ENCODE data around the gene MAGI1.

Gene MAGI1

GRCh38 chr3:65712140-65712539 is 326.6 kb downstream of the MAGI1 start:
- no peak for DNase-seq (ENCODE audit: low read depth)

DNA sequence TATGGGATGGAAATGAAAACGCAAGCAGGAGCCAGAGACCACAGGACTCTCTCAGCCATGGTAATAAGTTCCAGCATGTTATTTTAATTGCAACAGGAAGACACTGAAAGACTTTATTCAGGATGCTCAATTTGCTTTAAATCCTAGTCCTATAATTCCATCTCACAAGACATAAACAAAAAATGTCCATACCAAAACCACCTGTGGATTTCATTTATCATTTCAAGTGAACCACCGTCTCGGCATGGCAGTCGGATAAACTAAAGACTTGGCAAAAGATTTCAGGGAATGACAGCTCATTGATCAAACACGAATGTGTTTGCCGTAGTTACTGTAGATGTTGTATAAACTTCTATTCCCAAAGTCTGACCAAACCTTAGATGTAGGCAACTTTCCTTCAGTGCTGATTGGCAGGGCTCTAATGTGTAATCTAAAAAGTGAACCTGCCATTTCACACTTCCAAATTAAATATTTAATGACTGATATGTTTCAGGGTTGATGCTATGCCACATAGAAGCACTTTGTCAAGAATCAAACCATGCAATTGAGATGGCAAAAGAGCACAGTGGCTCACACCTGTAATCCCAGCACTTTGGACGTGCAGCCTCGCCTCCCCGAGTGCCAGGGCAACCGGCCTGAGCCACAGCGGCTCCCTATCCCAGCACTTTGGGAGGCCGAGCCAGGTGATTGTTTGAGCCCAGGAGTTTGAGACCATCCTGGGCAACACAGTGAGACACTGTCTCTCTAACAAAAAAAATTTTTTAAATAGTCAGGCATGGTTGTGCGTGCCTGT is 331.7 kb downstream of the MAGI1 start:
- no peak for DNase-seq (ENCODE audit: low read depth)

- no peak for DNase-seq (ENCODE audit: low read depth)
Measured at GRCh38 chr3:65706301-65706700, 332.4 kb downstream of the MAGI1 start.

DNA sequence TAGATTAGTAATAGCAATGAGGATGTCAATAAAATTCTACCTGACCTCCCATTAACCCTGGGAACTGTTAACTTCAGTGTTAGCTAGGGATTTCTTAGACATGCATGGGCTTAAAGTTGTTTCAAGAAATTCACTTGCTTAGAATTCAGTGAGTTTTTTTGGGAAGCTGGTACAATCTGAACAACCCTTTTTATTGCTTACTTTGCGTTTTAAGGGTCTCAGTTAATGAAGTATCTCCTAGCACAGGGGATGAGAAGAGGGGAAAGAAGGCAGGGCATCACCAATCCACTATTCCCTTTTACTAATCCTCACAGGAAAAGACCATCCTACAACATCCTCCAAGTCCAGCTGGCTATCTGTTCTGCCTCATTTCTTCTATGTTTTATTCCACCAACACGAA is 334.9 kb downstream of the MAGI1 start:
- DNase-seq (ENCODE audit: low read depth) = no peak

DNA sequence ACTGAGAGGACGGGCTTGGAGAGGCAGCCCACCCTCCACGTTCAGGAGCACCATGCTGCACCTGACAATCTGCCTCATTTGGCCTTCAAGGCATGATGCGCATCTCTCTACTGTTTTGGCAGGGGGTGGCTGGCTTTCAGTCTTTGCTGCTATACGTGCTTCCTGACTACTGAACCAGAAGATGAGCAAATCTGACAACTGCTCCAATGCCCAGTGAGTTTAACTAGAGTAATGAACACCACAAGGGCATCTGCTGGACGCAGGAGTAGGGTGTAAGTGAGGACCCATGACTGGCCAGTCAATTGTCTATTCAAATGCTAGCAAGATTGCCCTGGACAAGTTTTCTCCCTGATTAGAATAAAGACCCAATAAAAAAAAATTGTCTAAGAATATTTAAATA is 335.7 kb downstream of the MAGI1 start:
- no peak for DNase-seq (ENCODE audit: low read depth)

DNA sequence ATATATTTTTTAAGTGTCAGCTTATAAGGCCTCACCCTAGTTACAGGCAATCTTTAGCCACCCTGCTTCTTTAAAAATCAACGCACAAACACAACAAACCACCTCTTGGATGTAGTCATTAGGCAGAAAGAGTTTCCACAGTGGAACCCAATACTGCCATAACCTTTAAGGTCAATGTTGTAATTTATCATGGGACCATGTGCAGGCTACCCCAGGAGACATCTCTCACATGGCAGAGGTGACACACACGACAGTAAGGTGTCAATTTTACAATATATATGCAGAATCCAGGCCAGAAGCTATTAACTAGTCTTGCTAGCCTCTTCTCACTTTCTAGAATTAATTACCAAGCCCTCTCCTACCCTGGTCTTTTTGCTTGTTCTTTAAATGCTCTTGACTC is 336.5 kb downstream of the MAGI1 start:
- no peak for DNase-seq (ENCODE audit: low read depth)

- DNase-seq (ENCODE audit: low read depth) = no peak
Measured at GRCh38 chr3:65701516-65701915, 337.2 kb downstream of the MAGI1 start.

GRCh38 chr3:65689436-65689835 is 349.3 kb downstream of the MAGI1 start:
- DNase-seq (ENCODE audit: low read depth) = no peak

DNA sequence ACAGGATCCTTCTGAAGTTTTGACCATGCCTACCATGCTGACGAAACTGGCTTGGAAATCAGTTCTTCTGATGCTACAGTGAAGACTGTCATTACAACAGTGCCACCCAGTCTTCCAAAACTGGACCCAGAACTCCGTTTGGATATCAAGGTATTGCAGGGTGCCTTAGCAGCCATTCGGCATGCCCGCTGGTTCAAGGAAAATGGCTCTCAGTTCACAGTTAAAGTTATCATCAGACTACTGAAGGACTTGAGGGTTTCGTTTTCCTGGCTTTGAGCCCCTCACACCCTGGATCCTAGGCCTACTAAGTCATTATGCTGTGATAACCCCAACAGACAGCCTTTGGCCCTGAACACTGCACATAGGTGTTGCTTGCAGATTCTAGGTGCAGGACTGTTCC is 351.0 kb downstream of the MAGI1 start:
- DNase-seq (ENCODE audit: low read depth) = no peak

DNA sequence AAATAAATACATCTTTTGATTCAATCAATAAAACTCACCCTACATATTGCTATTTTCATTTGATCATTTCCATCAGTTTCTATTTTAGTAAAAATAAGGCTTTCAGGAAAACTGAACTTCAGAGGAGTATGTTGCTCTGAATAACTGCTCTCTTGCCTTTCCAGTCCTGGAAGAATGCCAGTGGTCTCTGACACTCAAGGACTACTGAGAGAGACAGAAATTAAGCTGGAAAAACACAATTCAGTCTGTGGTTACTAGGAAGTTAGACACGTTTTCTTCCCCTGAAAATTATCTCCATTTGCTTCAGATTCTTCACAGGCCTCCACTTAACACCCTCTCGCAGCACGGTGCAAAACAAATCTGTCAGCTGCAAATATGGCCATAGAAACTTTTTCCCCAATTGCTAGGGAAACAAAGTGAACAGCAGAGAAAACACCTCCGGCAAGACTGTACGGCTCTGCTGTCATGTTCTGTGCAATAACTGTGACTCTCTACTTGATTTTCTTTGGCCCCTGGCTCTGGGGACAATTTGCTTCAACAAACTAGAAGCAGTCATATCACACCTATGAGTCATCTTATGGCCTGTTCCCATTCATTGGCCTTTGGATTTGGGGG is 353.0 kb downstream of the MAGI1 start:
- DNase-seq (ENCODE audit: low read depth) = no peak

DNA sequence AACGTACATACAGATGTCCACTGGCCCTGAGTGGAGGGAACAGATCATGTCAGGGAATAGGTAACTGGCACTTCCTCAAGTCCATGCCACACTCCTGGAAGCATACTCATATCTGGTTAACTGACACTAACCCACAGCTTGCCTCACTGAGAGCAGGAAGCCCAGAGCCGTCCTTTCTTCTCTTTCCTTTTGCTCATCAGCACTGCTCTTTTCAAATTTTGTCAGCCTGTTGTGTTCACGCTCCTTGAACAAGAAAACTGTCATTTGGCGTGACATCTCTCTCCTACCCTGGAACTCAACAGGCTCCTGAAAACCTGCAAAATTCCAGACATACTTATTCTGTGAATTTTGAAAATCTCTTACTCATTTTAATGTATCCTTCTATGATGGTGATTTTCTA is 360.2 kb downstream of the MAGI1 start:
- DNase-seq (ENCODE audit: low read depth) = no peak

DNA sequence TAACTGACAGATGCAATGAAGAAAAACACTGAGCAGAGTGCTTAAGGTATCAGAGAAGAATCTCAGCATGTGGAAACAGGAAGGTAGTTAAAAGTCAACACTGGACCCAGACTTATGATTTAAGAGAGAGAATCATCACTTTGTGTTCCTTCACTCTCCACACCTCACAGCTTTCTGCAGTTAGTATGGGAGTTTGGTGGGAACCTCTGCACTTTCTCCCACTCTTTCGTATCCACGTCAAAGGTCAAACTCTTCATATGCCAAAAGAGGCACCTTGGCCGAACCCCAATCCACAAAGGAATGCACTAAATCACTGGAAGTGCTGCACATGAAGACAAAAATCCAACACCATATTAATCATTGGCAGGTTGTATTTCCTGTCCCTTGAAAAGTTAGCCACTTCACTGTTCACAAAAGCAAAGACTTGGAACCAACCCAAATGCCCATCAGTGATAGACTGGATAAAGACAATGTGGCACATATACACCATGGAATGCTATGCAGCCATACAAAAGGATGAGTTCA is 361.2 kb downstream of the MAGI1 start:
- DNase-seq (ENCODE audit: low read depth) = no peak

DNA sequence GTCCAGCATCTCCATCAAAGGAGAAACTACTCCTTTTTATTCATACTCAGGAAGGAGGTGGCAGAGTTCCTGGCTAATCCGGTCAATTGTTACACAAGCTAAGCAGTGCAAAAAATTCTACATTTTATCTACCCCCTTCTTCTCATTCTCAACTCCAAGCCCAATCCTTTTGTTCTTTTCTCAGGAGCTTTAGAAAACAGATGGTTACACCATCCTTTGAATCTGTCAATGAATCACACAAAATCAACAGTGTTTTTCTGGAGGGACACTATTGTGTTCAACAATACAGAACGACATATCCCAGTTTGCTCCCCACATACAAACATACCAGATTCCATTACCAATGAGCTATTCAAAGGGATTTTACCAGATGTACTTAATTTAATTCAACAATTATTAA is 362.1 kb downstream of the MAGI1 start:
- no peak for DNase-seq (ENCODE audit: low read depth)

DNA sequence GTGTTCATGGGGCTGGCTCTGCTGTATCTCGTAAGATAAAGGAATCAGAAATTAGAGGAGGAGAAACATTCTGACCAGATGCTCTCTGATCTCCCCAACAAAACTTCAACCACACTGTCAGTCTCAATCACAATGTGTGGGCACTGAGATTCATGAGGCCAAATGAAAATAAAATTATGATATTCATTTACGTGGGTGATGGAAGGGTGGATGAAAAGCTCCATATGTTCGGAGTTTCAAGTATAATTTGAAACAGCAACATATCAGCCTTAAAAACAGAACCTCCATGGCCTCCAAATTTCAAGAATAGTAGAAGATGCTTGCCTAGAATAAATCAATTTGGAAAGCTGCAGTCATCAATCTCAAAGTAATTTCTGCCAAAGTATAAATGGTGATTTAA is 363.7 kb downstream of the MAGI1 start:
- no peak for DNase-seq (ENCODE audit: low read depth)

- DNase-seq (ENCODE audit: low read depth) = no peak
Measured at GRCh38 chr3:65674226-65674625, 364.5 kb downstream of the MAGI1 start.

DNA sequence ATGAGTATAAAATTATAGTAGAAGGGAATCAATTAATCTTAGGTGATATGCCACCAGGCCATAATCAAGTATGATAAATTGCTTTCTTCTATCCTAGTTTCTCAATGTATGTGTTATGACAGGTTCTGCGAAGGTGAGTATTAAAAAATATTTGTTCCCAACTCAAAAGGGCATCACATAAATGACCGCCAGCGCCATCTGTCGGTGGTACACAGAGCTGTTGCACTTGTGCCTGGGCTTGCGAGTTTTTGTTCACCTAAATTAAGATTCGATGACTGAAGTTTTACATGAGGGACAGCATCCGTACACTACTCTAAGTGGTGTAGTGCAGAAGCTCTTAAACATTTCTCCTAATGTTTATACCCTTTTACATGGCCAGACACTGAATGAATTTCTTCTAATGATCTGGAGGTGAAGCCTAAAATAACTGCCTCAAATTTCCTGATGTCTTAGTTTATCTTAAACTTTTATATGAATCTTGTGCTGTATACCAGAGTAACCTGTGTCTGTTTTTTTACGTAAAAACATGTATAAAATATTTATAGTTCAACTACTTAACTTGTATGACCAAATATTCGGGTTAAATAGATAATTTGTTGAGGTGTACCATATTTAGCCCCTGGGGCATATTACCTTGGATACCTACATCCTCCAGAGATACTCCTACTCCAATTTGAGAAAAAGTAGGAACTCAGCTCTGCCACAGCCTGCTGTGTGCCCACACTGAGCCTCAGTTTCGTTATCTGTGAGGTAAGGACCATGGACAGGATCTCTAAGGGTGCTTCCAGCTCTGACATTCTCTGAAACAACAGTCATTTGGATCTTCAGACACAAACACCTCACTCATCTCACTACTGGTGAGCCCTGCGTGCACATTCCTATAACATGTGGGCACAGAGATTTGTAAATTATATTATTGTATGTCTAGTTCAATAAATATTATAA is 365.6 kb downstream of the MAGI1 start:
- no peak for DNase-seq (ENCODE audit: low read depth)

- DNase-seq (ENCODE audit: low read depth) = no peak
Measured at GRCh38 chr3:65672061-65672460, 366.7 kb downstream of the MAGI1 start.

- no peak for DNase-seq (ENCODE audit: low read depth)
Measured at GRCh38 chr3:65671004-65671403, 367.7 kb downstream of the MAGI1 start.

DNA sequence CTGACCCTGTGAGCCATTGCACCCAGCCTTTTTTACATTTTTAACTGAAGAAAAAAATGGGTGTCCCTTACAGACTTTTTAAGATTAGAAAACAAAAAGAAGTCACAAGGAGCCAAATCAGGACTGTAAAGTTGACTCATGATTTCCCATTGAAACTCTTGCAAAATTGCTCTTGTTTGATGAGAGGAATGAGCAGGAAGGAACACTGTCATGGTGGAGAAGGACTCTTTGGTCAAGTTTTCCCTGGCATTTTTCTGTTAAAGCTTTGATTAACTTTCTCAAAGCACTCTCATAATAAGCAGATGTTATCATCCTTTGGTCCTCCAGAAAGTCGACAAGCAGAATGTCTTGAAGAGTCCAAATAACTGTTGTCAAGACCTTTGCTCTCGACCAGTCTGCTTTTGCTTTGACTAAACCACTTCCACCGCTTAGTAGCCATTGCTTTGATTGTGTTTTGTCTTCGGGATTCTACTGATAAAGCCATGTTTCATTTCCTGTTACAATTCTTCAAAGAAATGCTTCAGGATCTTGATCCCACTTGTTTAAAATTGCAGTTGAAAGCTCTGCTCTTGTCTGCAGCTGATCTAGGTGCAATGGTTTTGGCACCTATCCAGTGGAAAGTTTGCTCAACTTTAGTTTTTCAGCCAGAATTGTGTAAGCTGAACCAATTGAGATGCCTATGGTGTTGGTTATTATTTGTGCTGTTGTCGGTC is 369.4 kb downstream of the MAGI1 start:
- DNase-seq (ENCODE audit: low read depth) = no peak

- DNase-seq (ENCODE audit: low read depth) = no peak
Measured at GRCh38 chr3:65667963-65668362, 370.8 kb downstream of the MAGI1 start.

DNA sequence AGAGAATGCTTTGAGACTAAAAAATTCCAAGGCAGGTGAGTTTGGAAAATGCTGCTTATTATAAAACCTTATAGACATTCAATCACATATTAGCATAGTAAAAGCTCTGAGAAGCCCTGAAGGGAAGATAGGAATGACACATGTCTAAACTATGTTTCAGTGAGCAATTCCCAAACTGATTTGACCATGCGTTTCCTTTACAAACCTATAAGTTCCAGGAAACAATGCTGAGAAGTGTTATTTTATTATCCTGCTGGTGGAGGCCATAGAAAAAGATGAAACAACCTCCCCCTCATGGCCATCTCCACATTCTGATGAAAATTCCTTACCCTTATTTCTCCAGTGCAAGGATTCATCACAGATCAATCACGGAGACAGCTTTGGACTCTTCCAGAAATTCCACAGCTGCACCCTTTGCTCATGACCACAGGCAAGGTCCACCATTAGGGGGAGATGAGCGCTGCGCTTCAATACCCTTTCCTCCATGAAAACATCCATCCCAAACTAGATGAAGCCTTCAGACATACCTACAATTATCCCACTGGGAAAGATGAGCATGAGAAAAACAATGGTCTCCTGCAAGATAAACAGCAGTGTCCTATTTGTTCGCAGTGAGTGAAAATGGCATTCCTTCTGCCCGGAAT is 372.1 kb downstream of the MAGI1 start:
- DNase-seq (ENCODE audit: low read depth) = peak; percentile 71

All from HS-5 (cell line).